ENCODE measurements around the gene PLCB4.

DNA sequence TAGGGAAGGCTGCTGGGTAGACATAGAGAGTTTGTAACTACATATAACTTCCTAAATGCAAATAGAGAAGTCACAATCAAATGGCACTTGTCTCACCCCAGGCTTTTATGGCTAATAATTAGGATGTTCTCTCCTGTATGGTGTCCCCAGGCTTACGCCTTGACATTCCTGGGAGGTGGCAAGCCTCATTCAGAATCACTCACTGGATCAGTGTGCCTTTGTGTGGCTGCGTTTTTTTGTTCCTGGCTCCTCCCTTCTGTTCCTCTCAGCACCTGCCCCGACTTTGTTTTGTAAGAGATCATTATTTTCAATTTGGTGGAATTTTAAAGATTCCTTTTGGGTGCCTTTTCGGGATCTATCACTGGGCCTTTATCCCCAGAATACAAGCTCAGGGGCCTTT, 451.2 kb downstream of the PLCB4 start:
- TF ChIP-seq, protein P1, sequence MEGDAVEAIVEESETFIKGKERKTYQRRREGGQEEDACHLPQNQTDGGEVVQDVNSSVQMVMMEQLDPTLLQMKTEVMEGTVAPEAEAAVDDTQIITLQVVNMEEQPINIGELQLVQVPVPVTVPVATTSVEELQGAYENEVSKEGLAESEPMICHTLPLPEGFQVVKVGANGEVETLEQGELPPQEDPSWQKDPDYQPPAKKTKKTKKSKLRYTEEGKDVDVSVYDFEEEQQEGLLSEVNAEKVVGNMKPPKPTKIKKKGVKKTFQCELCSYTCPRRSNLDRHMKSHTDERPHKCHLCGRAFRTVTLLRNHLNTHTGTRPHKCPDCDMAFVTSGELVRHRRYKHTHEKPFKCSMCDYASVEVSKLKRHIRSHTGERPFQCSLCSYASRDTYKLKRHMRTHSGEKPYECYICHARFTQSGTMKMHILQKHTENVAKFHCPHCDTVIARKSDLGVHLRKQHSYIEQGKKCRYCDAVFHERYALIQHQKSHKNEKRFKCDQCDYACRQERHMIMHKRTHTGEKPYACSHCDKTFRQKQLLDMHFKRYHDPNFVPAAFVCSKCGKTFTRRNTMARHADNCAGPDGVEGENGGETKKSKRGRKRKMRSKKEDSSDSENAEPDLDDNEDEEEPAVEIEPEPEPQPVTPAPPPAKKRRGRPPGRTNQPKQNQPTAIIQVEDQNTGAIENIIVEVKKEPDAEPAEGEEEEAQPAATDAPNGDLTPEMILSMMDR (IDR thresholded peaks at IDR 0.05), result no peak
- no peak for TF ChIP-seq POLR2A (IDR thresholded peaks at IDR 0.05)

Measured in adrenal gland (tissue), 5 donors.